PC-9 (cell line): ENCODE data around the gene FUOM. TPM values are rescaled to one million over a fixed set of nuclear protein-coding genes. Genes with fewer than 3 reads are reported as not detected.
A peak's percentile ranks its signal among the peaks of the same experiment; 100 is the strongest.

Experiments used
- BruUV-seq: library from RNA; stranded (reverse); fragments of 400-500 nt; replicated peaks from 2 replicates; lab custom pipeline; 2021; lab: Mats Ljungman, UMichigan
- CTCF ChIA-PET: fragments of 300-600 bp; sonication (Branson Sonifier 250); formaldehyde crosslinking; loops from one replicate; lab custom pipeline; 2022; ENCODE audit warnings: antibody characterized with exemption; lab: Charles Lee
- POLR2A ChIA-PET: fragments of 300-600 bp; sonication (Branson Sonifier 250); formaldehyde crosslinking; loops from one replicate; lab custom pipeline; 2022; ENCODE audit warnings: antibody characterized with exemption; ENCODE audit not compliant: unreplicated experiment; lab: Charles Lee
- DNase-seq, 2 experiments: peaks; one replicate each; pipeline versions ENCODE4 v3.0.0 to v3.0.0-alpha.2; 2015 to 2022; ENCODE audit warnings: mixed read lengths in 1 of 2
- H2AFZ ChIP-seq: fragments of 200-600 bp; sonication (generic); 2 replicates; pipeline ENCODE4 v1.8.1; 2017; ENCODE audit warnings: antibody characterized with exemption
- H3F3A ChIP-seq: fragments of 200-600 bp; sonication (generic); 2 replicates; pipeline ENCODE4 v1.8.1; 2017; ENCODE audit warnings: antibody characterized with exemption, mild to moderate bottlenecking, low read depth; ENCODE audit not compliant: insufficient read depth
- H3K27ac ChIP-seq: fragments of 200-600 bp; sonication (generic); 2 replicates; pipeline ENCODE4 v1.6.1; 2016; ENCODE audit warnings: mixed run types
- H3K27me3 ChIP-seq: fragments of 200-600 bp; sonication (generic); 2 replicates; pipeline ENCODE4 v1.6.1; 2016; ENCODE audit warnings: low read depth, mixed run types; ENCODE audit not compliant: insufficient read depth
- H3K36me3 ChIP-seq: fragments of 200-600 bp; sonication (generic); 2 replicates; pipeline ENCODE4 v1.6.1; 2016; ENCODE audit warnings: low read depth, mixed run types
- H3K4me1 ChIP-seq: fragments of 200-600 bp; sonication (generic); replicated peaks from 2 replicates; pipeline ENCODE4 v1.6.1; 2016; ENCODE audit warnings: mixed run types; ENCODE audit not compliant: insufficient read depth
- H3K4me2 ChIP-seq: fragments of 200-600 bp; sonication (generic); 2 replicates; pipeline ENCODE4 v1.6.1; 2017; ENCODE audit warnings: mixed run types
- H3K4me3 ChIP-seq: fragments of 200-600 bp; sonication (generic); 2 replicates; pipeline ENCODE4 v1.6.1; 2016; ENCODE audit warnings: mixed run types
- H3K79me2 ChIP-seq: fragments of 200-600 bp; sonication (generic); 2 replicates; pipeline ENCODE4 v1.6.1; 2017; ENCODE audit warnings: low read depth, mixed run types
- H3K9me2 ChIP-seq: fragments of 200-600 bp; sonication (generic); 2 replicates; pipeline ENCODE4 v1.8.1; 2017; ENCODE audit warnings: mild to moderate bottlenecking; ENCODE audit not compliant: insufficient read depth
- H3K9me3 ChIP-seq: fragments of 200-600 bp; sonication (generic); 2 replicates; pipeline ENCODE4 v1.8.1; 2016; ENCODE audit warnings: low read depth; ENCODE audit not compliant: insufficient read depth
- H4K20me1 ChIP-seq: fragments of 200-600 bp; sonication (generic); 2 replicates; pipeline ENCODE4 v1.8.1; 2017; ENCODE audit not compliant: insufficient read depth
- EZH2 ChIP-seq: fragments of 200-600 bp; sonication (generic); IDR thresholded peaks from 2 replicates; pipeline ENCODE4 v1.8.0; 2017; ENCODE audit warnings: antibody characterized with exemption, low read depth
- intact Hi-C: fragments of 100-400 bp; cut with micrococcal nuclease; formaldehyde crosslinking; loops from one replicate; pipeline ENCODE4 v1.10.0; 2022; ENCODE audit not compliant: unreplicated experiment
- total RNA-seq: library from RNA; stranded (reverse); gene quantifications from 2 replicates; pipeline ENCODE4 v1.2.3, GENCODE V29; 2021
- TF ChIP-seq, protein P1 (sequence below): fragments of 200-600 bp; sonication (generic); conservative IDR thresholded peaks from 2 replicates; pipeline ENCODE4 v1.6.1; 2017; ENCODE audit warnings: mixed run types, antibody characterized with exemption, mild to moderate bottlenecking, moderate library complexity

The FUOM gene
- total RNA-seq, 1 experiment from 2014 or later, result 7.4 TPM

GRCh38 chr10:133358925-133359310 lies 1.1 kb upstream of the FUOM start:
- Histone ChIP-seq H3F3A (no peaks in the 10 kb centered on the region), H3K27ac (no peak overlapping the region), H3K27me3 (no peaks in the 10 kb centered on the region), H2AFZ (no peak overlapping the region), H3K4me1 (no peaks in the 10 kb centered on the region), H3K79me2 (no peaks in the 10 kb centered on the region), H3K4me2 (no peak overlapping the region), H3K36me3 (no peaks in the 10 kb centered on the region), H3K9me3 (no peaks in the 10 kb centered on the region), H4K20me1 (no peaks in the 10 kb centered on the region), H3K4me3 (no peak overlapping the region), H3K9me2 (no peaks in the 10 kb centered on the region)
- intact Hi-C loops, result no loop called here
- CTCF ChIA-PET, result no interaction called here
- no TSS peak for BruUV-seq
- TF ChIP-seq, protein P1, sequence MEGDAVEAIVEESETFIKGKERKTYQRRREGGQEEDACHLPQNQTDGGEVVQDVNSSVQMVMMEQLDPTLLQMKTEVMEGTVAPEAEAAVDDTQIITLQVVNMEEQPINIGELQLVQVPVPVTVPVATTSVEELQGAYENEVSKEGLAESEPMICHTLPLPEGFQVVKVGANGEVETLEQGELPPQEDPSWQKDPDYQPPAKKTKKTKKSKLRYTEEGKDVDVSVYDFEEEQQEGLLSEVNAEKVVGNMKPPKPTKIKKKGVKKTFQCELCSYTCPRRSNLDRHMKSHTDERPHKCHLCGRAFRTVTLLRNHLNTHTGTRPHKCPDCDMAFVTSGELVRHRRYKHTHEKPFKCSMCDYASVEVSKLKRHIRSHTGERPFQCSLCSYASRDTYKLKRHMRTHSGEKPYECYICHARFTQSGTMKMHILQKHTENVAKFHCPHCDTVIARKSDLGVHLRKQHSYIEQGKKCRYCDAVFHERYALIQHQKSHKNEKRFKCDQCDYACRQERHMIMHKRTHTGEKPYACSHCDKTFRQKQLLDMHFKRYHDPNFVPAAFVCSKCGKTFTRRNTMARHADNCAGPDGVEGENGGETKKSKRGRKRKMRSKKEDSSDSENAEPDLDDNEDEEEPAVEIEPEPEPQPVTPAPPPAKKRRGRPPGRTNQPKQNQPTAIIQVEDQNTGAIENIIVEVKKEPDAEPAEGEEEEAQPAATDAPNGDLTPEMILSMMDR, result no peak
- no peak for TF ChIP-seq EZH2
- POLR2A ChIA-PET, result no interaction called here
- DNase-seq, result no peak

DNA sequence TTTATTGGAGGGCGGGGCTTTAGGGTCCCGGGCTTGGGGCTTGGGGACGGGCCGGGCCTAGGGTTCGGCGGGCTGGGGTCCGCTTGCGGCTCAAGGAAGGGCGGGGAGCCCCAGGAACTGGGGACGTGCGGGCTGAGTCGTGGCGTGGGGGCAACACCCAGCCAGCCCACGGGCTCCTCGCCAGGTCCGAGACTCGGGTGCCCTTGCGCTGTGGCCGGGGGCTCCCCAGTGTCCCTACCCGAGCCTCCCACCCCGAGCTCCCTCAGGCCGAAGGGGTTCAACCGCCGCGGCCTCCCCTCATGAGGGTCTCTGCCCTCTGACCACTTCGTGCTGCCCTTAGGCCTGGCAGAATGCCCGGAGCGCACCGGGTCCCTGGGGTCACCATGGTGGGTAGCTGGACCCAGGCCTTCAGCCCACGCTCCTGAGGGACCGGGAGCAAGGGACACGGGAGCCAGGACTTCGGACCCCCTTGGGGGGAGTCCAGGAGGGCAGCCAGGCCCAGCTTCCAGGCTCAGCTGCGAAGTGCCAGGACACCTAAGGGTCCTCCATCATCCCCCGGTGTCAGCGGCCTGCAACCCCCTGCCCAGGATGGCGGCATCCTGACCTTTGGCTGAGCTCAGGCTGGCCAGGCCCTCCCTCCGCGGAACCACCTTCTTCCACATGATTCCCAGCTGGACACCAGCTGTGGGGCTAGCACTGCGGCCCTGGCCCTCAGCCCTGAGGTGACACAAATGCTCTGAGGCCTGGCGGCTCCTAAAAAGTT lies 524 bp upstream of the FUOM start:
- no TSS peak for BruUV-seq

DNA sequence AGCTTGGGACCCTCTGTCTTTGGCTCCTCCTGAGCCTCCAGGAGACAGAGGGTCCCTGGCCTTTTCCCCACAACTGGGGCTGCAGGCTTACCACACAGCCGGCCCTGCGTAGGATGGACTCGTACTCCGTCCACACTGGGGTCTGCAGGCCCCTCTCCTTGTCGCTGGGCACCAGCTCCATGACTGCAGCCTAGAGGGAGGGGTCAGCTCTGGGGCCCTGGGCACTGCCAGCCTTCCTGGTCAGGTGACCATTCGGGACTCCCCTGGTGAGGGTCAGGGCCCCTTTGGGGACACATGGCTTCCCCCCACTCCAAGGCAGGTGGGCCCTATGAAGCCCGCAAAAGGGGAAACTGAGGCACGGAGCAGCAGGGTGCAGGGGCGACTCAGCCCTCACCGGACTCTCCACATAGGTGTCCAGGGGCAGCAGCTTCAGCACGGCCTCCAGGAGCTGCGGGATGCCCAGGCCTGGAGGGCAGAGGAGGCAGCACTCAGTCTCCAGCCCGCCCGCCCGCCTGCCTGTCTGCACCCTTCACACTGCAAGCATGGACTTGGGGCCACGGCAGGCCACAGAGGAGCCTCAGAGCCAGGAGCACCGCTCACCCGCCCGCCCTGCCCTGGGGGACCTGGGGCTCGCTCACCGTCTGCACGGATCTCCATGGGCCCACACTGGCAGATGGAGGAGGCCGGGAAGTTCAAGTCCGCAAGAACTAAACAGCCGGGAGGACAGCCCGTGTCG lies 1.1 kb downstream of the FUOM start:
- ChIA-PET POLR2A (no interaction called here), CTCF (no interaction called here)
- Histone ChIP-seq H3K36me3 (no peaks in the 10 kb centered on the region), H3K4me2 (peak overlapping the region; percentile 82), H3K4me3 (peak overlapping the region; percentile 63), H3K4me1 (no peaks in the 10 kb centered on the region), H4K20me1 (no peaks in the 10 kb centered on the region), H3F3A (no peaks in the 10 kb centered on the region), H3K27me3 (no peaks in the 10 kb centered on the region), H3K9me3 (no peaks in the 10 kb centered on the region), H2AFZ (peak overlapping the region; percentile 82), H3K9me2 (no peaks in the 10 kb centered on the region), H3K79me2 (no peaks in the 10 kb centered on the region), H3K27ac (no peak overlapping the region)
- no peak for TF ChIP-seq EZH2
- TF ChIP-seq, protein P1, result no peak
- BruUV-seq, result TSS peak; percentile 20
- DNase-seq, result no peak
- intact Hi-C loops, result no loop called here

More for the DNA sequence above, 524 bp upstream of the FUOM start:
- no peak for TF ChIP-seq EZH2
- TF ChIP-seq, protein P1, result no peak
- intact Hi-C loops, result no loop called here
- DNase-seq, result no peak
- H3K4me1 ChIP-seq, result no peaks in the 10 kb centered on the region
- ChIA-PET POLR2A (no interaction called here), CTCF (no interaction called here)
- H3K9me3 ChIP-seq, result no peaks in the 10 kb centered on the region
- no peaks in the 10 kb centered on the region for H3K9me2 ChIP-seq
- no peak overlapping the region for H3K4me2 ChIP-seq
- no peaks in the 10 kb centered on the region for H3F3A ChIP-seq
- no peaks in the 10 kb centered on the region for H4K20me1 ChIP-seq
- no peak overlapping the region for H3K4me3 ChIP-seq
- H2AFZ ChIP-seq, result no peak overlapping the region
- H3K79me2 ChIP-seq, result no peaks in the 10 kb centered on the region
- no peak overlapping the region for H3K27ac ChIP-seq
- no peaks in the 10 kb centered on the region for H3K36me3 ChIP-seq
- H3K27me3 ChIP-seq, result no peaks in the 10 kb centered on the region
